ENCODE results near the gene CORO2B. TPM values are rescaled to one million over a fixed set of nuclear protein-coding genes. Genes with fewer than 3 reads are reported as not detected.
A peak's percentile ranks its signal among the peaks of the same experiment; 100 is the strongest.

CORO2B gene
- total and polyA plus RNA-seq, 8 donors: 0.56 to 7.7 (median 1.7) TPM

DNA sequence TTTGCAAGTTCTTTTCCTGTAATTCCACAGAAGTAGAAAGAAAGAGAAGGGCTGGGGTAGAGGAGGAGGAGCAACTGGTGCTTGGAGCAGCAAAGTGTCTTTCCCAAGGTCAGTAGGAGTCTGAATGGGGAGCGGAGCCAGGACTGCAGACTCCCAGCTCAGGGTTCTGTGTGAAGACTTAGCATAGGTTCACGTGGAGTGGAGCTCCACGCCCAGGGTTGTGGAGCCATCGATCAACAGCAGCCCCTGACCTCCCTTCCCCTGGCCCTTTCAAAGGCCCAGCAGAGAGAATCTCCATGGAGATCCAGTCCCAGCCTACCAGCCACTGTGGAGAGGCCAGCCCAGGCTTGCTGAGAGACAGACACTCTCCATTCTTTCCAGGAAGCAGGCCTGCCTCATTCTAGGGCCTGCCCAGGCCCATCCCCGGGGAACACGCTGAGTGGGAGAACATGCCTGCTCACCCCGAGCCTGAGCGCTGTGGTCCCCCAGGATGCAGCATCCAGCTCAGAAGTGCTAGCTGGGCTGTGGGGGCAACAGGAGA lies 62.1 kb downstream of the CORO2B start:
- Histone ChIP-seq H3K27me3 (no peaks in the 10 kb centered on the region), H3K9me3 (no peaks in the 10 kb centered on the region), H3K4me3 (no peak overlapping the region), H3K4me1 (no peaks in the 10 kb centered on the region), H3K36me3 (no peaks in the 10 kb centered on the region), H3K27ac (no peak overlapping the region)
- DNase-seq: no peak
- peak in 3 of 4 donors; percentile 27 to 53 (median 38) for ATAC-seq
- WGBS, 2 donors: 72 to 82% methylated on average over 8 of the region's 8 CpGs
- TF ChIP-seq, protein P1, sequence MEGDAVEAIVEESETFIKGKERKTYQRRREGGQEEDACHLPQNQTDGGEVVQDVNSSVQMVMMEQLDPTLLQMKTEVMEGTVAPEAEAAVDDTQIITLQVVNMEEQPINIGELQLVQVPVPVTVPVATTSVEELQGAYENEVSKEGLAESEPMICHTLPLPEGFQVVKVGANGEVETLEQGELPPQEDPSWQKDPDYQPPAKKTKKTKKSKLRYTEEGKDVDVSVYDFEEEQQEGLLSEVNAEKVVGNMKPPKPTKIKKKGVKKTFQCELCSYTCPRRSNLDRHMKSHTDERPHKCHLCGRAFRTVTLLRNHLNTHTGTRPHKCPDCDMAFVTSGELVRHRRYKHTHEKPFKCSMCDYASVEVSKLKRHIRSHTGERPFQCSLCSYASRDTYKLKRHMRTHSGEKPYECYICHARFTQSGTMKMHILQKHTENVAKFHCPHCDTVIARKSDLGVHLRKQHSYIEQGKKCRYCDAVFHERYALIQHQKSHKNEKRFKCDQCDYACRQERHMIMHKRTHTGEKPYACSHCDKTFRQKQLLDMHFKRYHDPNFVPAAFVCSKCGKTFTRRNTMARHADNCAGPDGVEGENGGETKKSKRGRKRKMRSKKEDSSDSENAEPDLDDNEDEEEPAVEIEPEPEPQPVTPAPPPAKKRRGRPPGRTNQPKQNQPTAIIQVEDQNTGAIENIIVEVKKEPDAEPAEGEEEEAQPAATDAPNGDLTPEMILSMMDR (IDR thresholded peaks at IDR 0.05): no peak
- intact Hi-C loops (cut with DNase I): no loop called here
- no peak for FAIRE-seq

DNA sequence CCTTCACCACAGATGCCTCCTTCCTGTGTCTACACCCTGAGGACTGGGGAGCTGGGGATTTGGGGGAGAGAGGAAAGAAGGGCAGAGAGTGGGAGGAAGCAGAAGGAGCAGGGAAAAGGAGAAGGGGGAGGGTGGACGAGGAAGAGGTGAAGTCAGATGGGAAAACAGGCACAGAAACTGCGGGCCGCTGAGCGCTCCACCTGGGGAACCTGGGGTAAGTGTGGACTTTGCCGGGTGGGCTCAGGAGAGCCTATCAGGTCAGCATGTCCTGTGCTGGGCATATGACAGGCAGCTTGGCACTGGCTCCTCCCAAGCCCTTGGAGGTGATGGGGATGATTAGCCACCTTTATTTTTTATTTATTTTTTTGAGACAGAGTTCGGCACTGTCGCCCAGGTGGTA lies 62.6 kb downstream of the CORO2B start:
- FAIRE-seq: no peak
- H3K27ac ChIP-seq: no peak overlapping the region
- intact Hi-C loops (cut with DNase I): no loop called here
- 91 to 93% methylated on average over 7 of the region's 7 CpGs for WGBS, 2 donors
- no peaks in the 10 kb centered on the region for H3K4me1 ChIP-seq
- DNase-seq: no peak
- ATAC-seq: no peak
- no peaks in the 10 kb centered on the region for H3K36me3 ChIP-seq
- no peaks in the 10 kb centered on the region for H3K9me3 ChIP-seq
- H3K4me3 ChIP-seq: no peak overlapping the region
- TF ChIP-seq, protein P1 (IDR thresholded peaks at IDR 0.05): no peak
- H3K27me3 ChIP-seq: no peaks in the 10 kb centered on the region

DNA sequence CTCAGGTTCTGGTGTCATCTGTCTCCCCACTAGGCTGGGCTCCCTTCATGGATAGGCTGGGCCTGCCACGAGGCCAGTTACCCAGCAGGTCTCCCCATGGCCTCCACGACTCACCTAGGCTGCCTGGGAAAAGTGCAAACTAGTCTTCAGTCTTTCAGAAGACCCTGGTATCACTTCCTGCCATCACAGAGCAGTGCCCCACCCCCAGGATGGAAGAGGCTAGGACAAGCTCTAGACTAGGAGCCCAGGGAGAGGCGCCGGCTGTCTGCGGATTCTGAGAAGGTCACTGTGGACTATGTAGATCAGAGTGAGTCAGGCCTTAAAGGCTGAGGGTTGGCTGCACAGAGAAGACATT lies 63.7 kb downstream of the CORO2B start:
- H3K27ac ChIP-seq: no peak overlapping the region
- TF ChIP-seq, protein P1 (IDR thresholded peaks at IDR 0.05): no peak
- H3K4me1 ChIP-seq: no peaks in the 10 kb centered on the region
- H3K4me3 ChIP-seq: no peak overlapping the region
- DNase-seq (no peak), ATAC-seq (no peak), FAIRE-seq (no peak)
- H3K9me3 ChIP-seq: no peaks in the 10 kb centered on the region
- intact Hi-C loops (cut with DNase I): no loop called here
- no peaks in the 10 kb centered on the region for H3K36me3 ChIP-seq
- H3K27me3 ChIP-seq: no peaks in the 10 kb centered on the region
- WGBS, 2 donors: 78% methylated on average over 5 of the region's 5 CpGs

DNA sequence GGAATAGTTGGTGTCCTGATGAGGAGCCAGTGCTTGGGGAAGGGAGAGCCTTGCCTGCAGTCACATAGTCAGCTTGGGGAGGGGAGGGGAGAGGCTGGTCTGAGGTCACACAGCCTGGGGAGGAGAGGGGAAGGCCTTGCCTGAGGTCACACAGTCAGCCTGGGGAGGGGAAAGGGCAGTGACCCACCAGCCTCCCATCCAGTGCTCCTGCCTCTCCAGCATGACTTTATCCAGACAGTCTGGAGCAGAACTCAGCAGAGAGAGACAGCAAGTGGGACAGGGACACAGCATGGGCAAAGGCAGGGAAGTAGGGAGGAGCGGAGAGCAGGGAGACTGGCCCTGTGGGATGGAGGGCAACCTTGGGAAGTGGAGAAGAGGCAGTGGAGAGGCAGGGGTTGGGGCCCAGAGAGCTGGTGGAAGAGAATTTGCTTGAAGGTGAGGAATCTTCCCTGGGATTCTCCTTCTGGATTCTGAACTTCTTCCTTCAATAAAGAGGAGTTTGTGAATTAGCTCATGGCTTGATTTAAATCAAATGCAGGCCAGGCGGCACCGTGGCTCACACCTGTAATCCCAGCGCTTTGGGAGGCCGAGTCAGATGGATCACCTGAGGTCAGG lies 64.5 kb downstream of the CORO2B start:
- intact Hi-C loops (cut with DNase I): no loop called here
- no peak for FAIRE-seq
- H3K27ac ChIP-seq: no peak overlapping the region

More for the DNA sequence above, 64.5 kb downstream of the CORO2B start:
- Histone ChIP-seq H3K36me3 (no peaks in the 10 kb centered on the region), H3K4me3 (no peak overlapping the region), H3K9me3 (no peaks in the 10 kb centered on the region), H3K27me3 (no peaks in the 10 kb centered on the region), H3K4me1 (no peaks in the 10 kb centered on the region)
- ATAC-seq (no peak), DNase-seq (no peak)
- TF ChIP-seq, protein P1 (IDR thresholded peaks at IDR 0.05): no peak
- WGBS, 2 donors: 87 to 92% methylated on average over 5 of the region's 5 CpGs

Data from pancreas (tissue), 10 donors.